Neuronal stem cell (in vitro differentiated cells): ENCODE results near the gene PLK2.

ENCODE experiments used
- DNase-seq: peaks from one replicate; pipeline ENCODE4 v3.0.0-alpha.2; 2013; ENCODE audit warnings: low spot score
- H2AFZ ChIP-seq: one replicate; pipeline ENCODE4 v1.6.1; 2013; ENCODE audit warnings: mild to moderate bottlenecking, low read length, inconsistent platforms
- H2AK5ac ChIP-seq: 2 replicates; pipeline ENCODE4 v1.6.1; 2013; ENCODE audit warnings: low read depth, mild to moderate bottlenecking, inconsistent platforms, low read length, moderate library complexity, mixed read lengths
- H2BK120ac ChIP-seq: 2 replicates; pipeline ENCODE4 v1.6.1; 2013; ENCODE audit warnings: low read depth, mild to moderate bottlenecking, inconsistent platforms, low read length, moderate library complexity, mixed read lengths
- H2BK12ac ChIP-seq: one replicate; pipeline ENCODE4 v1.6.1; 2013; ENCODE audit warnings: low read length, inconsistent platforms
- H2BK15ac ChIP-seq: 2 replicates; pipeline ENCODE4 v1.6.1; 2013; ENCODE audit warnings: mild to moderate bottlenecking, low read length, inconsistent platforms, mixed read lengths
- H2BK5ac ChIP-seq: one replicate; pipeline ENCODE4 v1.6.1; 2013; ENCODE audit warnings: inconsistent platforms, mild to moderate bottlenecking, low read length, moderate library complexity
- H3K14ac ChIP-seq: one replicate; pipeline ENCODE4 v1.6.1; 2013; ENCODE audit warnings: low read length, inconsistent platforms
- H3K18ac ChIP-seq: 2 replicates; pipeline ENCODE4 v1.6.1; 2013; ENCODE audit warnings: low read length, inconsistent platforms
- H3K23ac ChIP-seq: 2 replicates; pipeline ENCODE4 v1.6.1; 2013; ENCODE audit warnings: low read depth, mild to moderate bottlenecking, mixed read lengths, low read length, inconsistent platforms; ENCODE audit not compliant: poor library complexity
- H3K27ac ChIP-seq: replicated peaks from 3 replicates; pipeline ENCODE4 v1.5.1; 2013; ENCODE audit warnings: low read length, inconsistent platforms
- H3K27me3 ChIP-seq, 3 experiments: 2 replicates each; pipeline ENCODE4 v1.6.1; 2013; ENCODE audit warnings: low read length in 3 of 3, mild to moderate bottlenecking in 2 of 3, inconsistent platforms in 1 of 3, low read depth in 1 of 3, mixed read lengths in 1 of 3, moderate library complexity in 1 of 3; ENCODE audit not compliant: control insufficient read depth in 3 of 3, insufficient read depth in 3 of 3
- H3K36me3 ChIP-seq, 2 donors: replicated peaks in 1 of 2; 2 replicates each; pipeline ENCODE4 v1.6.1; 2013; ENCODE audit warnings: low read length in 2 of 2; ENCODE audit not compliant: control insufficient read depth in 2 of 2, insufficient read depth in 2 of 2
- H3K4ac ChIP-seq: 2 replicates; pipeline ENCODE4 v1.6.1; 2013; ENCODE audit warnings: inconsistent platforms, mild to moderate bottlenecking, low read length, moderate library complexity
- H3K4me1 ChIP-seq, 2 donors: 1 replicate in 1 of 2; 2 replicates in 1 of 2; pipeline ENCODE4 v1.6.1; 2013; ENCODE audit warnings: low read length in 2 of 2, low read depth in 1 of 2; ENCODE audit not compliant: control insufficient read depth in 2 of 2, insufficient read depth in 1 of 2
- H3K4me2 ChIP-seq: one replicate; pipeline ENCODE4 v1.6.1; 2013; ENCODE audit warnings: mild to moderate bottlenecking, low read length, inconsistent platforms; ENCODE audit not compliant: insufficient read depth, poor library complexity, severe bottlenecking
- H3K4me3 ChIP-seq, 2 donors: 2 replicates each; pipeline ENCODE4 v1.5.1; 2013; ENCODE audit warnings: low read length in 2 of 2, mild to moderate bottlenecking in 2 of 2, inconsistent platforms in 1 of 2, moderate library complexity in 1 of 2
- H3K79me1 ChIP-seq: one replicate; pipeline ENCODE4 v1.6.1; 2013; ENCODE audit warnings: low read depth, mild to moderate bottlenecking, inconsistent platforms, low read length, moderate library complexity
- H3K9ac ChIP-seq: one replicate; pipeline ENCODE4 v1.6.1; 2013; ENCODE audit warnings: mild to moderate bottlenecking, low read depth, low read length, inconsistent platforms; ENCODE audit not compliant: poor library complexity
- H3K9me3 ChIP-seq, 2 donors: replicated peaks in 1 of 2; 2 replicates each; pipeline versions ENCODE3 to v1.6.1; 2013; ENCODE audit warnings: low read length in 2 of 2, mild to moderate bottlenecking in 2 of 2, inconsistent platforms in 1 of 2, low read depth in 1 of 2, mixed read lengths in 1 of 2, moderate library complexity in 1 of 2; ENCODE audit not compliant: control insufficient read depth in 2 of 2, insufficient read depth in 1 of 2
- H4K8ac ChIP-seq: one replicate; pipeline ENCODE4 v1.6.1; 2013; ENCODE audit warnings: low read depth, mild to moderate bottlenecking, inconsistent platforms, low read length, moderate library complexity
- H4K91ac ChIP-seq: one replicate; pipeline ENCODE4 v1.6.1; 2013; ENCODE audit warnings: low read length, low read depth, mild to moderate bottlenecking, inconsistent platforms; ENCODE audit not compliant: poor library complexity
- WGBS, 2 donors: extraction: QIAGEN DNeasy Blood & Tissue Kit; methylation state at CpG; one replicate each; pipeline ENCODE4 v1.1.7; 2013; ENCODE audit warnings: missing lambda C conversion rate in 2 of 2, mixed read lengths in 1 of 2; ENCODE audit not compliant: insufficient read length in 2 of 2, insufficient replicate concordance in 1 of 2; ENCODE audit errors: extremely low coverage in 2 of 2; 5-methylcytosine and 5-hydroxymethylcytosine counted together

PLK2 gene

GRCh38 chr5:58496488-58496887 lies 36.6 kb upstream of the PLK2 start:
- Histone ChIP-seq H3K27ac (no peak overlapping the region), H2BK15ac (no peak overlapping the region), H3K18ac (no peak overlapping the region), H3K79me1 (no peaks in the 10 kb centered on the region), H3K9me3 (no peaks in the 10 kb centered on the region), H2AFZ (no peak overlapping the region), H3K9ac (no peak overlapping the region), H3K4me1 (no peaks in the 10 kb centered on the region), H3K27me3 (no peaks in the 10 kb centered on the region), H3K4me2 (no peak overlapping the region), H2BK120ac (no peak overlapping the region), H2BK5ac (no peak overlapping the region), H3K36me3 (no peaks in the 10 kb centered on the region), H2AK5ac (no peak overlapping the region), H3K23ac (no peak overlapping the region), H4K8ac (no peak overlapping the region), H3K4ac (no peak overlapping the region), H3K14ac (no peak overlapping the region), H3K4me3 (no peak overlapping the region), H4K91ac (no peak overlapping the region), H2BK12ac (no peak overlapping the region)
- WGBS, 2 donors: no CpG with 5 or more reads among the region's 3 CpGs
- no peak for DNase-seq

GRCh38 chr5:58493141-58493540 lies 33.3 kb upstream of the PLK2 start:
- Histone ChIP-seq H2AK5ac (no peak overlapping the region), H3K23ac (no peak overlapping the region), H2BK120ac (no peak overlapping the region), H3K14ac (no peak overlapping the region), H3K27me3 (peaks cover 0 to 2% (median 0%) of the 10 kb centered on the region in 3 experiments), H3K36me3 (no peaks in the 10 kb centered on the region), H3K4ac (no peak overlapping the region), H3K27ac (no peak overlapping the region), H3K9ac (no peak overlapping the region), H3K79me1 (no peaks in the 10 kb centered on the region), H2AFZ (no peak overlapping the region), H4K91ac (no peak overlapping the region), H3K4me2 (no peak overlapping the region), H2BK5ac (no peak overlapping the region), H2BK15ac (no peak overlapping the region), H3K4me3 (no peak overlapping the region), H4K8ac (no peak overlapping the region), H3K18ac (no peak overlapping the region), H3K4me1 (peaks cover 0 to 3% of the 10 kb centered on the region in 2 donors), H3K9me3 (no peaks in the 10 kb centered on the region), H2BK12ac (no peak overlapping the region)
- no peak for DNase-seq

DNA sequence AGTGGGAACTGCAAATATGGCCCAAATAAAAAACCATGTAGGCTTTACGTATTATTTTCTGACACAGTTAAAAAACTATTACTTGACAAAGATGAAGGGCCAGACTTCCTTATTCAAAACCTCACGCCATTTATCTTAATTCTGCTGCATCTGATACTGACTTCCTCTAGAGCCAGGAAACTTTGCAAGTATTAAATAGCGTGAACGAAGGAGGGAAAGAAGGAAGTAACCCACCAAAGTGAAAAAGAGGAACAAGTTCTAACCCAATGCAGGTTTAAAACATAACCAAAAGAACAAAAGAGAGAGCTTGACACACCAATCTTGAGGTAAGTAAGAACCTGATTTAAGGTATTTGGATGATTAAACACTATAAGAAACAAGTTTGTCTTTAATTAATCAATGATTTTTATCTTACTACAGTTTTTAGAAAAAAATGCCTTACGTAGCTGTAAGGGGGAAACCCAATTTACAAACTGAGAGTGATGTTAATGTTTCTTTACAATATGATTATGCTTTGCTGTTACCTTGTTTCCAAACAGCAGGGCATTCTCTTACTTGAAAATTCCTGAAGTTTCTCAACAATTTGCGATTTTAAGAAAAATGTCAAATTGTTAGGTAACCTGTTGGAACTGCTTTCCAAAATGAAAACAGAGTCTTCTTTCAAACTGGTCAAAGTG lies 31.5 kb upstream of the PLK2 start, which contains the start of gene GAPT:
GAPT (plus strand) TSS at position 220 of the 677 bp plus-strand sequence. CDS start 3,102 bp downstream, outside the sequence.
- Histone ChIP-seq H2BK12ac (no peak within 1 kb of the TSS), H2BK5ac (no peak within 1 kb of the TSS), H2BK15ac (no peak within 1 kb of the TSS), H3K4me1 (peaks cover 0 to 3% of the 10 kb centered on the region in 2 donors), H2BK120ac (no peak within 1 kb of the TSS), H3K14ac (no peak within 1 kb of the TSS), H3K4ac (no peak within 1 kb of the TSS), H3K36me3 (no peaks in the 10 kb centered on the region), H3K9ac (no peak within 1 kb of the TSS), H3K4me3 (no peak within 1 kb of the TSS), H4K8ac (no peak within 1 kb of the TSS), H3K4me2 (no peak within 1 kb of the TSS), H2AK5ac (no peak within 1 kb of the TSS), H3K27ac (no peak within 1 kb of the TSS), H2AFZ (peak within 1 kb of the TSS; percentile 22), H3K23ac (no peak within 1 kb of the TSS), H4K91ac (no peak within 1 kb of the TSS), H3K79me1 (no peaks in the 10 kb centered on the region), H3K27me3 (peaks cover 0 to 2% (median 0%) of the 10 kb centered on the region in 3 experiments), H3K9me3 (no peaks in the 10 kb centered on the region), H3K18ac (no peak within 1 kb of the TSS)
- no CpG with 5 or more reads among the region's 6 CpGs for WGBS, 2 donors
- DNase-seq: no peak

GRCh38 chr5:58490402-58491050 lies 30.6 kb upstream of the PLK2 start:
- no peaks in the 10 kb centered on the region for H3K9me3 ChIP-seq
- H2AK5ac ChIP-seq: no peak overlapping the region
- no peak overlapping the region for H2BK5ac ChIP-seq
- no peak overlapping the region for H3K23ac ChIP-seq
- peaks cover 0 to 3% of the 10 kb centered on the region in 2 donors for H3K4me1 ChIP-seq
- H2BK15ac ChIP-seq: no peak overlapping the region
- H3K27me3 ChIP-seq: peaks cover 0 to 2% (median 0%) of the 10 kb centered on the region in 3 experiments
- H3K4me2 ChIP-seq: no peak overlapping the region
- no peak overlapping the region for H3K18ac ChIP-seq
- no peak overlapping the region for H3K27ac ChIP-seq
- no peak overlapping the region for H2BK120ac ChIP-seq
- no peak overlapping the region for H3K4ac ChIP-seq
- H3K14ac ChIP-seq: no peak overlapping the region
- no peak overlapping the region for H3K9ac ChIP-seq
- no peak overlapping the region for H3K4me3 ChIP-seq
- no CpG with 5 or more reads among the region's 4 CpGs for WGBS, 2 donors
- H4K8ac ChIP-seq: no peak overlapping the region
- H3K79me1 ChIP-seq: no peaks in the 10 kb centered on the region
- no peaks in the 10 kb centered on the region for H3K36me3 ChIP-seq
- no peak for DNase-seq
- H2AFZ ChIP-seq: peak overlapping the region; percentile 22
- no peak overlapping the region for H4K91ac ChIP-seq
- no peak overlapping the region for H2BK12ac ChIP-seq
